ENCODE results near the gene EPHB2. TPM values are rescaled to one million over a fixed set of nuclear protein-coding genes. Genes with fewer than 3 reads are reported as not detected.

The EPHB2 gene
- total and polyA plus RNA-seq, 2 of the 13 experiments (the other 11 are each of a cell fraction or from before 2014, with no cell fraction given) = 0.03 to 0.11 TPM

GRCh38 chr1:22787636-22788035, 77.0 kb downstream of the EPHB2 start (continued):
- TF ChIP-seq POLR2AphosphoS2 (IDR thresholded peaks at IDR 0.05; ENCODE audit: low read depth, low read length) (no peak), ZNF775 (CRISPR knock-in tag; IDR thresholded peaks at IDR 0.05; ENCODE audit: borderline replicate concordance) (no peak), ZNF549 (CRISPR knock-in tag; IDR thresholded peaks at IDR 0.05) (no peak), ZNF138 (CRISPR knock-in tag; IDR thresholded peaks at IDR 0.05; ENCODE audit: low read depth) (no peak), SAFB2 (CRISPR knock-in tag; IDR thresholded peaks at IDR 0.05; ENCODE audit: borderline replicate concordance, low read depth) (no peak), ZNF484 (CRISPR knock-in tag; IDR thresholded peaks at IDR 0.05; ENCODE audit: borderline replicate concordance, low read depth) (no peak), ELF1 (CRISPR knock-in tag; IDR thresholded peaks at IDR 0.05) (no peak), ZNF362 (CRISPR knock-in tag; IDR thresholded peaks at IDR 0.05; ENCODE audit: borderline replicate concordance) (no peak)

GRCh38 chr1:22788254-22788661, 77.6 kb downstream of the EPHB2 start:
- no peak overlapping the region for H3K4me2 ChIP-seq (ENCODE audit: low read depth, low read length)
- intact Hi-C loops (cut with micrococcal nuclease; ENCODE audit: unreplicated experiment) = no loop called here
- TF ChIP-seq KMT2A (CRISPR knock-in tag; IDR thresholded peaks at IDR 0.05) (no peak), KLF15 (CRISPR knock-in tag; IDR thresholded peaks at IDR 0.05; ENCODE audit: borderline replicate concordance) (no peak), SPEN (CRISPR knock-in tag; IDR thresholded peaks at IDR 0.05; ENCODE audit: low read depth) (no peak), ZNF572 (CRISPR knock-in tag; IDR thresholded peaks at IDR 0.05) (no peak), ZNF281 (CRISPR knock-in tag; IDR thresholded peaks at IDR 0.05; ENCODE audit: borderline replicate concordance) (no peak), HNF1A (IDR thresholded peaks at IDR 0.05; ENCODE audit: low read depth) (no peak), HNF1A (CRISPR knock-in tag; IDR thresholded peaks at IDR 0.05; ENCODE audit: borderline replicate concordance) (no peak), NCOR1 (IDR thresholded peaks at IDR 0.05; ENCODE audit: borderline replicate concordance, low read length) (no peak), ONECUT2 (CRISPR knock-in tag; IDR thresholded peaks at IDR 0.05) (no peak)

More at GRCh38 chr1:22788254-22788661, 77.6 kb downstream of the EPHB2 start:
- ChIA-PET POLR2A (no interaction called here), CTCF (ENCODE audit: low intra/inter-chr PET ratio, low total read pairs) (no interaction called here)
- 8% methylated on average over 2 of the region's 2 CpGs for WGBS (ENCODE audit: low lambda C conversion rate)
- Histone ChIP-seq H3K27me3 (ENCODE audit: control insufficient read depth in 1 of 2, insufficient read depth in 2 of 2, low read length in 2 of 2) (peaks cover 2% of the 10 kb centered on the region in 2 experiments; a peak in 2 of 5 replicates), H2AFZ (ENCODE audit: low read length) (no peak overlapping the region), H3K36me3 (replicated peaks in 1 of 2; ENCODE audit: control insufficient read depth in 1 of 2, insufficient read depth in 2 of 2, low read length in 2 of 2) (no peaks in the 10 kb centered on the region), H3K9me3 (ENCODE audit: low read length) (no peaks in the 10 kb centered on the region), H3K4me3 (replicated peaks in 1 of 3; ENCODE audit: insufficient read depth in 1 of 3, low read depth in 2 of 3, low read length in 3 of 3) (no peak overlapping the region), H3K79me2 (ENCODE audit: insufficient read depth, low read length) (no peaks in the 10 kb centered on the region), H4K20me1 (ENCODE audit: insufficient read depth, low read length) (no peaks in the 10 kb centered on the region), H3K9ac (ENCODE audit: insufficient read depth, low read depth, low read length) (no peak overlapping the region), H3K4me1 (ENCODE audit: insufficient read depth, low read length) (peaks cover 15% of the 10 kb centered on the region), H3K27ac (ENCODE audit: extremely low read length, insufficient read depth, low read length) (no peak overlapping the region)
- in situ Hi-C loops (cut with HindIII; ENCODE audit: extremely low pct_ligation_motif_present, low pct_unique_long_range_greater_than_20kb) = no loop called here
- DNase-seq (ENCODE audit: low spot score) = no peak
- no peak for FAIRE-seq
- ATAC-seq = no peak
- BruUV-seq (replicated peaks) = no TSS peak

All from HepG2 (cell line).